AG08396 (cell line): ENCODE measurements around the gene MAJIN.
"Not testable (repeated sequence)": the region's sequence is repeated elsewhere in the genome, so short reads cannot be mapped to it uniquely, and the experiment has no call there.

Source experiments
- DNase-seq: peaks from one replicate; pipeline ENCODE4 v3.0.0; 2012; ENCODE audit warnings: low spot score, mixed read lengths

MAJIN gene, protein sequence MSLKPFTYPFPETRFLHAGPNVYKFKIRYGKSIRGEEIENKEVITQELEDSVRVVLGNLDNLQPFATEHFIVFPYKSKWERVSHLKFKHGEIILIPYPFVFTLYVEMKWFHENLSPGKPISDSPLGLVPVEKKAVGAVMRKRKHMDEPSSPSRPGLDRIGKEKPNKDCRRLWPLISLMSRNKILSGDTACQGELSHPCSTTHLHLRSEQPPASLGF

GRCh38 chr11:64971421-64972233 is at the start of gene MAJIN:
MAJIN (minus strand) TSS chr11:64972108; CDS start chr11:64959405, 12,703 bp downstream.
- peak; percentile 93 for DNase-seq

DNA sequence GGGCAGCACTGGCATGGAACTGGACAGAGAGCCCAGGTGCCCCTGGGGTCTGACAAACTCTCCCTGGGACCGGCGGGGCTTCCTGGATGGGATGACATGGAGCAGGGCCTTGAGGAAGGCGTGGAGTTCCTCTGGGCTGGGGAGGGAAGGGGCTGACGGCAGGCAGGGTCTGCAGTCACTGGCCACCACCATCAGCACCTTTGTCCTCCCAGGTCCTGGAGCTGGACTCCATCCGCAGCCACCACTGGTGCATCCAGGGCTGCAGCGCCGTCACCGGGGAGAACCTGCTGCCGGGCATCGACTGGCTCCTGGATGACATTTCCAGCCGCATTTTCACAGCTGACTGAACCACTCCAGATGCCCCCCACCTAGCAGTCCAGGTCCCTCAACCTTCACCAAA is 49.6 kb upstream of the MAJIN start:
- DNase-seq: no peak

DNA sequence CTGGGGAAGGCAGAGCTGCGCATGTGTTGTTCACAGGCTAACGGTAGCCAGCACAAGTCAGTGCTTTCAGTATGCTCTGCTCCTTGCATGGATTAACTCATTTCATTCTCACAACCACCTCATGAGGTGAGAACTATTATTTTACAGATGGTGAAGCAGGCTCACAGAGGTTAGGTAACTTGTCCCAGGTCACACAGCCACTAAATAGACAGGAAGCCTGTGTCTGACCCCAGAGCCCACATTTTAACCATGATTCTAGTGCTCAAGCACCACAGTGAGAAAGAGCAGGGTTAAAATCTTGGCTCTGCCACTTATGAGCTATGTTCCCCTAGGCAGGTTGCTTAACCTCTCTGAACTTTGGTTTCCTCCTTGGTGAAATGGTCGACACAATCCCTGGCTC is 49.1 kb upstream of the MAJIN start:
- no peak for DNase-seq

DNA sequence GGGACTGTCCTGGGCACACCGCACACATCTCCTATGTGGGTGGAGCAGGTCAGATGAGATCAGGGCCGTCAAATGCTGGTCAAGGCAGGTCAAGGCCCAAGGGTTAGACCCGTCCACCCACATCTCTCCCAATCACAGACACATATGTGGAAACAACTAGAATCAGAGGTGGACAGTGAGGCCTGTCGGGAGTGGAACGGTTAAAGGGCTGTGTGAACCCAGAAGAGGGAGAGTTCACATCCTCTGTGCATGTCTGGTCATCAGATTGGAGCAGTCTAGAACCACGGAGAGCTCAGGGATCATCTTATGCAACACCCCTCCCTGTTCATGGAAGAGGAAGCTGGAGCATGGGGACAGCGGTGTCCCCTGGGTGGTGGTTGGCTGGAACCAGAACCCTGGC is 47.9 kb upstream of the MAJIN start:
- DNase-seq: no peak

DNA sequence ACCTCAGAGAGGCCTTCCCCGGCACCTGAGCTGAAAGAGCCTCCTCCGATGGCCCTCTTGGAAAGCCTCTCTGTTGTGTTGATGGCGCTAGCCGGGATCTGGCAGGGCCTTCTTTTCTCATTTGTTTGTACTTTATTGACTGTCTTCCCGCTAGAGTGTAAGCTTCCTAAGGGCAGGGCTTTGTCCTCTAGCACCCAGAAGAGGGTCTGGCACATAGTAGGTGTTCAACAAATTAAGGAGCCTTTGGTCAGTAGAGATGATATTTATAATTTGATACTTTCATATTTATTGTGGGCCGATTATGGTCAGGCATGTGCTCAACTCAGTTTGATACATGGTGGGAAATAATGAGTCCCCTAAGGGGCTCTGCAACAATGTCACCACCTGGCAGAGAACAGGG is 46.0 kb upstream of the MAJIN start:
- no peak for DNase-seq

DNA sequence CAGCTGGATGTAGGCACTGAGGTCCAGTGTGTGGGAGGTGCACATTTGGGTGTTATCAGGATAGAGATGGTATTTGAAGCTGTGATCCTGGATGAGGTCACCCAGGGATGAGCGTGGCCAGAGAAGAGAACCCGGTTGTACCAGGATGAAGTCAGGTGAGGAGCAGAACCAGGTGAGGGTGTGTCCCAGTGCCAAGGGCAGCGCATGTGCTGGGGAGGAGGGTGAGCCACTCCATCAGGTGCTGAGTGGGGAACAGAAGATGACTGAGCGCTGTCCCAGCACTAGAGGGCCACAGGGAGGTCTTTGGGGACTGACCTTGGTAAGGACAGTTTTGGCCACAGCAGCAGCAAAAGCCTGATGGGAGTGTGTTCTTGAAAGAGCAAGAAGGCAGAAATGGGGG is 44.8 kb upstream of the MAJIN start:
- DNase-seq: no peak

DNA sequence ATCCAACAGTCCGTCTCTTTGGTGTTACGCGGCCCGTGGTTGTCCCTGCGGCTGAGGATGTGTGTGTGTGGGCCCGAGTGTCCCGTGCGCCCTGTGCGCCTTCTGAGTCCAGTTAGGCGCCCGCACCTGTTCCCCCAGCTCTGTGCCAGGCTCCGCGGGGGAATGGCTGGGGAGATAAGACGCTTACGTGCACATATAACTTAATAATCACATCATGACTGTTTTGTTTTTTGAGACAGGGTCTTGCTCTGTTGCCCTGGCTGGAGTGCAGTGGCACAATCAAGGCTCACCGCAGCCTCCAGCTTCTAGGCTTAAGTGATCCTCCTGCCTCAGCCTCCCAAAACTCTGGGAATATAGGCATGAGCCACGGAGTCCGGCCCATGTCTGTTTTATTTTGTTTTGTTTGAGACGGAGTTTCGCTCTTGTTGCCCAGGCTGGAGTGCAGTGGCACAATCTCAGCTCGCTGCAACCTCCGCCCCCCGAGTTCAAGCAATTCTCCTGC is 42.9 kb upstream of the MAJIN start:
- no peak for DNase-seq

- DNase-seq: peak; percentile 94
These were observed 42.2 kb upstream of the MAJIN start, which contains the start of gene ARL2 for GRCh38 chr11:65013888-65014725. ARL2 (plus strand) TSS chr11:65014160; CDS start chr11:65014208, 48 bp downstream.

GRCh38 chr11:65013130-65013887 is 41.4 kb upstream of the MAJIN start:
- peak; percentile 95 for DNase-seq

- DNase-seq: no peak
These were observed 37.0 kb upstream of the MAJIN start for GRCh38 chr11:65008873-65009272.

GRCh38 chr11:65008016-65008415 is 36.1 kb upstream of the MAJIN start:
- no peak for DNase-seq

GRCh38 chr11:65003968-65004367 is 32.1 kb upstream of the MAJIN start:
- DNase-seq: not testable (repeated sequence)

DNA sequence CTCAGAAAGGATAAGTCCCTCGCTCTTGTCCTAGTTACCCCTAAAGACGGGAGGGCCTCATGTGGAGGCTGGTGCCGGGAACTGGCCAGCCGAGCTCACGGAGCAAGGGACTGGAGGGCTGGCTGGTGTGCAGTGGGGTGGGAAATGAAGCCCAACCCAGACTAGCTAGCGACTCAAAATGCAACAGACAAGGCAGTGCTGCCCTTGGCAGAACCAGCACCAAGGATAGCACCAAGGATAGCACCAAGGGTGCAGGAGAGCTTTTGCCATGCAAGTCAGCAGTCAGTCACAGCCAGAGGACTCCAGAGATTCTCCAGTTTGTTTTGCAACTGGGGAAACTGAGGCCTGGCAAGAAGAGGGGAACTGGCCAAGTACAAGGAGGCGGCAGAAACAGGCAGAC is 31.4 kb upstream of the MAJIN start:
- peak; percentile 64 for DNase-seq

DNA sequence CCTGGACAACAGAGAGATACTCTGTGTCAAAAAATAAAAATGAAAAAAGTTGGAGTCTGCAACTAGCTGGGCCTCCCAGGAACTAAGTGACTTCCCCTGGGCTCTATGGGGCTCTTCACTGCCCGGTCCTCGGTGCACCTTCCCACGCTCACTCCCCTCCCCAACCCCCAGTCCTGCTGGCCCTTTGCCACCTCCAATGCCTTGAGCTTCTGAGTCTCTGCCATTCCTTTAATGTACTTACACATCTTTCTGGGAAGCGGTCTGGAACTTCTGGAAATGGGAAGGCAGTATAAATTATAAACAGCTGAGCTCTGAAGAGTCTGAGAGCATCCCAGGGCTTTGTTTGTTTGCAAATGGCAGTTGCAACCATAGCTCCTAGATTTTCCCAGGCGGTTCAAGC is 30.8 kb upstream of the MAJIN start:
- no peak for DNase-seq

DNA sequence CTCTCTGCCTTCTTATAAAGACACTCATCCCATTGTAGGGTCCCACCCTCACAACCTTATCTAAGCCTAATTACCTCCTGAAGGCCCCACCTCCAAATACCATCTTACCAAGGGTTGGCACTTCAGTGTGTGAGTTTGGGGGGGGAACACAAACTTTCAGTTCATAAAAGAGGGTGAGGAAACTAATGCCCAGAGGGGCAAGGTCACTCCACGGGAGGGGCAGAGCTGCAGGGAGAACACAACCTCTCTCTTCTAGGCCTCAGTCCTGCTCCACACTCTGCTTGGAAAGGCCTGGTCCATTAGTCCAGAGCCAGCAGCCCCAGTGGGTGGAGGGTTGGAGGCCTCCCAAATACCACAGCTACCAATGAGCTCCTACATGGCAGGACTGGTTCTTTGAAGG is 27.6 kb upstream of the MAJIN start:
- DNase-seq: no peak

DNA sequence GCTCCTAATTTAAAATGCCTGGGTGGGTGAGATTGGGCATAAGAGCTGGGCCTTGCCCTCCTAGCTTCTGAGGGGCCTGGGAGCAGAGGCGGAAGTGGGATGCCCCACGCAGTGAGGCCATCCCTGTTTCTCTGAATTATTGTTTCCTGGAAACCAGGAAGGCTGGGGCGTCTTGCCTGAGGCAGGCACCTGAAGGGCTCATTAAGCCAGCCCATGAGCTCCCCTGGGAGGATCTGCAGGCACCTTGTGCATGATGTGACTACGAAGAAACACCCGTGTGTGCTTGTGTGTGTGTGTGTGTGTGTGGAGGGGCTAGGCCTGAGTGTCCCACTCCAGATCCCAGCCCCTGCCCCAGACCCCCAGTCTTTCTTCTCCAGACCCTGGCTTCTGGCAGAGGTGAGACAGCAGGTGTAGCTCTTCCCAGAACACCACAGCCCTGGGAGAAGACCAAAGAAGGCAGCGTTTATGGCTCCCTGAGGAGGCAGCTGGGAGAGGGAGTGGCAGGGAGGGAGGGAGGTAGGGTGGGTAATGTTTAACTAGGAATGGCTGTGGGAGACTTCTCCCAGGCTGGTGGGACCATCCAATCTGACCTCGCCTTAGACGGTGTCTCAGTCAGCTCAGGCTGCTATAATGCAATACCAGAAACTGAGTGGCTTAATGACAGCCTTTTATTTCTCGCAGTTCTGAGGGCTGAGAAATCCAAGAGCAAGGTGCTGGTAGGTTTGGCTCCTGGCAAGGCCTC is 27.0 kb upstream of the MAJIN start:
- DNase-seq: no peak

DNA sequence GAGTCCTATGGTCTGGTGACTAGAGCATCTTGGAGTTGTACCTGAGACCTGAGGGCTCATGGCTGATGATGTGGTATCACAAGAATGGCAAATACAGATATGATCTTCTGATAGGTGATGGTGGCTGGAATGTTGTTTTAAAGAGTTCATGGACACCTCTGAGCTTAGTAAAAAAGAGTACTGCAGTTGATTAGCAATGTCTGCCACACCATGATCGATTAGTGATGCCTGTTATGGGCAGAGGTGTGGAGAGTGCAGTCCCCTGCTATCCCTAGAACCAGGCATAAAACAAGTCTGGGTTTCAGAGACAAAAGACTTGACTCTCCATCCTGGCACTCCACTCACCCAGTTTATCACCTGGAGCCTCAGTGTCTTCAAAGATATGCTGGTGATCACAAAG is 26.2 kb upstream of the MAJIN start:
- DNase-seq: no peak

DNA sequence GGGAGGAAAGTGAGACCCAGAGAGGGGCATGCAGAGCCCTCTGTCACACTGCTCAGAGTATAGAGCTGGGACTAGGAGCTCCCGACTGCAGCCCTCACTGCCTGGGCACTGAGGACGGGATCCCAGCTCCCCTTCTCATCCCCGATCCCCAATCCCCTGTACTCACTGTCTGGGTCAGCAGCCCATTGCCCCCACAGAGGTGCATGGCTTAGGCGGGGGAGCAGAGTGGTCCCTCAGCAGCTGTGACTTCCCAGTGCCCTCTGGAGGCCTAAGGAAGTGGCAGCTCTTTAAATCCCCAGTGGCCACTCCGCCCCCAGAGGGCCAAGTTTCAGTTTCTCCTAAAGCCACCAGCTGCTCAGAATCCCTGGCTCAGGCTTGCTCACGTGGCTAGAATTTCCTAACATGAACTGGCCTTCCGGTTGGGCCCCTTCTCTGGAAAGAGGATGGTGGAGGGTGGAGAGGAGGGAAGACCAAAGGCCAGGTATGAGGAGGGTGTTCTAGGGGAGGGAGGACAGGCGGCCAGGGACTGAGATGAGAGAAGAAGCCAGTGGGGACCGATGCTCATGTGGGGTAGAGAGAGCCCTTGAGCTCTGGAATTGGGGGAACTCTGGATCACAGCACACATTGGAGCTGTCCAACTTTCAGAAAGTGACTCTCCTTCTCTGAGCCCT is 24.9 kb upstream of the MAJIN start, which contains the start of gene BATF2:
TSS of gene BATF2 (minus strand) at position 262 of the 671 bp plus-strand sequence. CDS start at position 205, 57 bp downstream.
- DNase-seq: peak; percentile 91

- DNase-seq: no peak
These were observed 24.4 kb upstream of the MAJIN start for GRCh38 chr11:64996327-64996709.

- no peak for DNase-seq
These were observed 22.4 kb upstream of the MAJIN start for GRCh38 chr11:64994318-64994717.
